GM21423 (cell line): ENCODE measurements around the gene PDCD1.
A peak's percentile ranks its signal among the peaks of the same experiment; 100 is the strongest.

Experiments
- ATAC-seq: cut with Tn5 transposase; IDR thresholded peaks from one replicate; pipeline ENCODE4 v1.9.1; 2021; ENCODE audit warnings: mild to moderate bottlenecking, moderate library complexity; ENCODE audit not compliant: unreplicated experiment

The PDCD1 gene

GRCh38 chr2:241852981-241853631 lies 5.6 kb downstream of the PDCD1 start:
- ATAC-seq, result no peak

DNA sequence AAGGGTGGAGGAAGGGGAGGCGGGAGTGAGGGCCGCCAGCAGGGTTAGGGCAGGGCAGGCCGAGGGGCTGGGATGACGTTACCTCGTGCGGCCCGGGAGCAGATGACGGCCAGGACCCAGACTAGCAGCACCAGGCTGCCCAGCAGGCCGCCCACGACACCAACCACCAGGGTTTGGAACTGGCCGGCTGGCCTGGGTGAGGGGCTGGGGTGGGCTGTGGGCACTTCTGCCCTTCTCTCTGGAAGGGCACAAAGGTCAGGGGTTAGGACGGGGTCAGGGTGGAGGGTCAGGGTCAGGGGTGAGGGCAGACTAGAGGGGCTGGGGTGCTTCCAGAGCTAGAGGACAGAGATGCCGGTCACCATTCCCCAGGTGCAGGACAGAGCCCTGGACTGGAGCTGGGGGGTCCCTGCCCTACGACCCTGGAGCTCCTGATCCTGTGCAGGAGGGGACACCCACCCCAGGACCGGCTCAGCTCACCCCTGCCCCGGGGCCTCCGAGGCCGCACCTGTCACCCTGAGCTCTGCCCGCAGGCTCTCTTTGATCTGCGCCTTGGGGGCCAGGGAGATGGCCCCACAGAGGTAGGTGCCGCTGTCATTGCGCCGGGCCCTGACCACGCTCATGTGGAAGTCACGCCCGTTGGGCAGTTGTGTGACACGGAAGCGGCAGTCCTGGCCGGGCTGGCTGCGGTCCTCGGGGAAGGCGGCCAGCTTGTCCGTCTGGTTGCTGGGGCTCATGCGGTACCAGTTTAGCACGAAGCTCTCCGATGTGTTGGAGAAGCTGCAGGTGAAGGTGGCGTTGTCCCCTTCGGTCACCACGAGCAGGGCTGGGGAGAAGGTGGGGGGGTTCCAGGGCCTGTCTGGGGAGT lies 6.3 kb downstream of the PDCD1 start:
- no peak for ATAC-seq

- no peak for ATAC-seq
These were observed 7.2 kb downstream of the PDCD1 start for GRCh38 chr2:241851325-241852115.

DNA sequence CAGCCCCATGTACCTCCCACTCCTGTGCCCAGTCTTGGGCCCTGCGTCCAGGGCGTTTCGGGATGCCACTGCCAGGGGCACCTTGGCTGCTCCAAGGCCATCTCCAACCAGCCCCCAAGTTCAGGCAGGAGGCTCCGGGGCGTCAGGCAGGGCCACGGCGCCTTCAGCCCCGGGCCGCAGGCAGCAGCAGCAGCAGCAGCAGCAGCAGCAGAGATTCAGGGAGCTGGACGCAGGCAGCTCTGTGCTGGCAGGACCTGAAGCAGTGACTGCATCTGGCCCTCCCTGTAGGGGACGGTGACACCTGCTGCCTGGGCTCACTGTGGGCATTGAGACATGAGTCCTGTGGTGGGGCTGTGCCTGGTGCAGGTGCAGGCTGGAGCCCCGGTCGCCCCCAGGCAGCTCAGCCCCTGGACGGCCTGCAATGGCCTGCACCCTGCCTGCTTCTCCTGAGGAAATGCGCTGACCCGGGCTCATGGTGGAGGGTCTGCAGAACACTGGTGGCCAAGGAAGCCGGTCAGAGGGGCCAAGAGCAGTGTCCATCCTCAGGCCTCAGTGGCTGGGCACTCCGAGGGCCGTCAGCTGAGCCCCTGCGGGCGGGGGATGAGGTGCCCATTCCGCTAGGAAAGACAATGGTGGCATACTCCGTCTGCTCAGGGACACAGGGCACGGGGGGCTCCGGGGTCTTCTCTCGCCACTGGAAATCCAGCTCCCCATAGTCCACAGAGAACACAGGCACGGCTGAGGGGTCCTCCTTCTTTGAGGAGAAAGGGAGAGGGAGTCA lies 8.0 kb downstream of the PDCD1 start:
- ATAC-seq, result no peak

- no peak for ATAC-seq
These were observed 8.8 kb downstream of the PDCD1 start for GRCh38 chr2:241849616-241850543.

DNA sequence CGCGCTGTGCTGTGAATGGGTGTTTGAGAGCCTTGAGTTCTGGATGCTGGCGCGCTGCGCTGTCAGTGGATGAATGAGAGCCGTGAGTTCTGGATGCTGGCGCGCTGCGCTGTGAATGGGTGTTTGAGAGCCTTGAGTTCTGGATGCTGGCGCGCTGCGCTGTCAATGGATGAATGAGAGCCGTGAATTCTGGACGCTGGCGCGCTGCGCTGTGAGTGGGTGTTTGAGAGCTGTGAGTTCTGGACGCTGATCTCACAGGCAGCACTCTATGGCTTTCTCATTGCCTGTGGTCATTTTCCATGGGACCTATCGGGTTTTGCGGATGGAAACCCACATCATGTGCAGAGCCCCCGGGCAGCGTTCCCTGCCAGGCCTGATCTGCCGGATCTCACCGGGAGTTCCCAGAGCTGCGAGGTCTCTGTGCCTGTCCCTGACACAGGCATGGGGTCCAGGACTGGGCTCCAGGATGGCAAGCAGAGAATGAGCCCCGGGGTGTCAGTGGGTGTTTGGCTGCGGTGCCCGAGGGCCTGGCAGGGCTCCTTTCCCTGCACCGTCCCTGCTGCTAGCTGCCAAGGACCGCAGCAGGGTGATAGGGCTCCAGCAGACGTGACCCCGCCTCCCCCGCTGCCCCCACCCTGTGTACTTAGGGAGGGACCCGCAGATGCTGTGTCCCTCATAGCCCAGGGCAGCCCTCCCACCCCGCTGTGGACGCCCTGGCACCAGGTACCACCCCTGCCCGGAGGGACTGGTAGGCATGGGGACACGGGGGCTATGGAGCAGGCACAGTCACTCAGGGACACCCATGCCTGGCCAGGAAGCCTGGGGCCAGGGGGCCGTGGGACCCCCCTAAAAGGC lies 9.7 kb downstream of the PDCD1 start:
- no peak for ATAC-seq

- ATAC-seq, result no peak
These were observed 12.3 kb downstream of the PDCD1 start for GRCh38 chr2:241846406-241846805.

GRCh38 chr2:241844831-241845578 lies 13.7 kb downstream of the PDCD1 start:
- ATAC-seq, result no peak

- ATAC-seq, result peak; percentile 69
These were observed 14.5 kb downstream of the PDCD1 start for GRCh38 chr2:241844066-241844728.

- ATAC-seq, result no peak
These were observed 15.2 kb downstream of the PDCD1 start for GRCh38 chr2:241843321-241844065.

DNA sequence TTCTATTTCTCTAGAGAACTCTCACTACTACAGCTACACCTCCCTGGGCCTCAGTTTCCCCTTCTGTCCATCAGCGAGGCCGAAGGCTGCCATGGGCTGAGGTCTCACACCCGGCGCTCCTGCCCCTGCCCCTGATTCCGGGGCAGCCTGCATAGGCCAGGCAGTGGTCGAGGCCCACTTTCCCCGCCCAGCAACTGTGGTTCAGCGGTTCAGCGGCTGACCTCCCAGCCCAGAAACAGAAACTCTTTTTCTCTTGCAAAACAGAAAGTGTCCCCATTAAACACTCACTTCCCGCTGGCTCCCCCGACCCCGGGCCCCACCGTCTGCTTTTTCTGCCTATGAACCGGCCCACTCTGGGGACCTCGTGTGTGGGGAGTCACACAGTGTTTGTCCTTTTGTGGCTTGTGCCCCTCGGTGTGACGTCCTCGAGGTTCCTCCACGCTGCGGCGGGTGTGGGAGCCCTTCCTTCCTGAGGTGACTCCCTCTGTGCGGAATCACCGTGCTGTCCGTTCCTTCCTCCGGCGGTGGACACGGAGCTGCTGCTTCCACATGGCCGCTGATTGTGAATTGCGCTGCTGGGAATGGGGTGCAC lies 16.0 kb downstream of the PDCD1 start:
- ATAC-seq, result no peak

DNA sequence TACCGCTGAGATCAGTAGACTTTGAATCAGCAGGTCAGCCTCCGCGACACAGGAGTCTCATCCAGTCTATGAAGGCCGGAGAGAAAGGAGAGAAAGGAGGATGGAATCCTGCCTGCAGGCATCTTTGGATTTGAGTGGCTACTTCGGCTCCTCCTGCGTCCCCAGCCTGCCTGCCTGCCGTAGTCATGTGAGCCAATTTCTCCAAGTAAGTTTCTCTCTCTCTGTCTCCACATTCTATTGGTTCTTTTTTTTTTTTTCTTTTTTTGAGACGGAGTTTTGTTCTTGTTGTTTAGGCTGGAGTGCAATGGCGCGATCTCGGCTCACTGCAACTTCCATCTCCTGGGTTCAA lies 16.7 kb downstream of the PDCD1 start:
- ATAC-seq, result no peak

GRCh38 chr2:241841181-241842066 lies 17.3 kb downstream of the PDCD1 start:
- no peak for ATAC-seq

- no peak for ATAC-seq
These were observed 21.3 kb downstream of the PDCD1 start for GRCh38 chr2:241837197-241837965.

DNA sequence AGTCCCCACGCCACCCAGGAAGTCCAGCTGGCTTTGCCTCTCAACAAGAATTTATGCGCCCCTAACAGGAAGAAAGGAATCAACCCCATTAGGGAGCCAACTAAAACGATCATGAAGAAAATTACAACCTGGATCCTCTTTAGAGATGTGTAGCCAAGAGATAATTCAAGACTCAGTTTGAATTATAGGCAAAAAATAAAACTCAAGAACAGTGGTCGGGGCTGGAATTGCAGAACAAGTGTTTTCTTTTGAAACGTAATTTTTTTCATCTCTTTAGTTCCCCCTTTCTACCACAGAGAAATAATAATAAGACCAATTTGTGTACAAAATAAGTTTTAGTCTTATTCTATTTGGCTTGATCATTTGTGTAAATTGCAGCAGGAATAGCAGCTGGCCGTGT lies 22.4 kb downstream of the PDCD1 start:
- ATAC-seq, result no peak
